ENCODE measurements around the gene MINDY4. TPM values are rescaled to one million over a fixed set of nuclear protein-coding genes. Genes with fewer than 3 reads are reported as not detected.

The MINDY4 gene
- total RNA-seq, 1 donor from 2014 or later: 20.1 TPM

DNA sequence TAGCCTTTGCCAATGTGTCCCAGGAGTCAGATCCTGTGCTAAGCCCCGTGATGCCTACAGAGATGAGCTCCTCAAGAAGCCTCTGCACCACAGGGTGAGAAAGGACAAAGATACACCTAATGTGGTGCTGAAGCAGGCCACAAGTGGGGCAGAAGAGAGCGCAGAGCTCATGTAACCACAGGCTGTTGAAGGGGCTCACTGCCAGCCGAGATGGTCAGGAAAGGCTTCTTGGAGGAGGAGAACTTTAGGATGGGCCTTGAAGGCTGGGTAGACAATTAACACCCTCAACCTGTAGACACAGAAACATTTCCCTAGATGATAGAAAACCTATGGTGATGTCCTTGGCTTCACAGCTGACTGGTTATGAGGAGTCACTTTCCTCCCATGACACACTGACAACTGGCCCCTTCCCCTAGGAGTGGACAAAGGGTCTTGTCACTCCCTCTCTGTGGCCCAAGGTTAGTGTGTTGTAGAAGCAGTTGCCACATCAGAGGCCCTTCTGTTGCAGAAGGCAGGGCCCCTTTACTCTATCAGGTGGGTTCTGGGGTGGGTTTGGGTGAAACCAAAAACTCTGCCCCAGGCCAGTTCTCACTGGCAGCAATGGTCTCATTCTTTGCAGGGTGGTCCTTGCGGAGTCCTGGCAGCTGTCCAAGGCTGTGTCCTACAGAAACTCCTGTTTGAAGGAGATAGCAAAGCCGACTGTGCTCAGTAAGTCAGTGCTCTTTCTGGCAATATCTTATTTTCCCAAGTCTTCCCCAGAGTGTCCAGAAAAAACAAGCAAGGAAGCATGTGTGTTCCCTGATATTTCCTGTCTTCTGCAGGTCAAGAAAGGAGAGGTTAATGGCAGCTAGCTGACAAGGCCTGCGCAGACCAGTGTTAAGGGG is 69.2 kb downstream of the MINDY4 start:
- ATAC-seq: no peak
- H3K27ac ChIP-seq: no peak overlapping the region

DNA sequence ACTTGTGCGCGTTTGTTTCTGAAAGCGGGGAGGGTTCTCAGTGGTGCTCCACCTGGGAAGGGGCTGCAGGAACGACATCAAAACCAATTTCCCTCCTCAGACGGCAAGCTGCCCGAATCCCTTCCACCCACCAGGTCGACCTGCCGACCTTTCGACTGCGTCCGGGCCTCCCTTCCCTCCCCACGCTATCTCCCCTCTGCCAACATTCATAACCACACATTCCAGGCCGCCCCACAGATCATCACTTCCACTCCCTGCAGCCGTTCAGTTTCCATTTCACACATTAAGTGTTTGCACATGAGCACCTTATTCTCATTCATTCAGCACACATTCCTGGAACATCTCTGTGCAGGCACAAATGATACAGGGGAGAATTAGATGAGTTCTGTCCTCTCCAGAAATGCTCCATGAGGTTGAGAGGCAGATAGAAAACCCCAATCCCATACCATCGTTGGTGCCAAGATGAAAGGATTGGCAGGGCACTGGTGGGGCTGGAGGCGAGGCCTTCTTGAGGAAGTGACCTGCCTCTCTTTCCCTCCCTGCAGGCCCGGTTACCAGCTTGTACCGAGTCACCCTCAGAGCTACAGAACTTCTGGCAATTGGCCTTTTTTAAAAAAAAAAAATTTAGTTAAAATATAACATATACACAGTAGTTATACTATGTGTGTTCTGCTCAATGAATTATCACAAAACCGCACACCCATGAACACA is 70.0 kb downstream of the MINDY4 start:
- intact Hi-C loops (cut with DNase I): no loop called here
- Histone ChIP-seq H3K9me3 (no peaks in the 10 kb centered on the region), H3K27me3 (no peaks in the 10 kb centered on the region), H3K4me1 (peaks cover 36% of the 10 kb centered on the region), H3K36me3 (peaks cover 30% of the 10 kb centered on the region), H3K4me3 (no peak overlapping the region), H3K27ac (no peak overlapping the region)
- TF ChIP-seq, protein P1, sequence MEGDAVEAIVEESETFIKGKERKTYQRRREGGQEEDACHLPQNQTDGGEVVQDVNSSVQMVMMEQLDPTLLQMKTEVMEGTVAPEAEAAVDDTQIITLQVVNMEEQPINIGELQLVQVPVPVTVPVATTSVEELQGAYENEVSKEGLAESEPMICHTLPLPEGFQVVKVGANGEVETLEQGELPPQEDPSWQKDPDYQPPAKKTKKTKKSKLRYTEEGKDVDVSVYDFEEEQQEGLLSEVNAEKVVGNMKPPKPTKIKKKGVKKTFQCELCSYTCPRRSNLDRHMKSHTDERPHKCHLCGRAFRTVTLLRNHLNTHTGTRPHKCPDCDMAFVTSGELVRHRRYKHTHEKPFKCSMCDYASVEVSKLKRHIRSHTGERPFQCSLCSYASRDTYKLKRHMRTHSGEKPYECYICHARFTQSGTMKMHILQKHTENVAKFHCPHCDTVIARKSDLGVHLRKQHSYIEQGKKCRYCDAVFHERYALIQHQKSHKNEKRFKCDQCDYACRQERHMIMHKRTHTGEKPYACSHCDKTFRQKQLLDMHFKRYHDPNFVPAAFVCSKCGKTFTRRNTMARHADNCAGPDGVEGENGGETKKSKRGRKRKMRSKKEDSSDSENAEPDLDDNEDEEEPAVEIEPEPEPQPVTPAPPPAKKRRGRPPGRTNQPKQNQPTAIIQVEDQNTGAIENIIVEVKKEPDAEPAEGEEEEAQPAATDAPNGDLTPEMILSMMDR (IDR thresholded peaks at IDR 0.05): no peak
- no peak for ATAC-seq
- no peak for DNase-seq

More for the DNA sequence above, 69.2 kb downstream of the MINDY4 start:
- TF ChIP-seq, protein P1 (IDR thresholded peaks at IDR 0.05): no peak
- H3K36me3 ChIP-seq: peaks cover 30% of the 10 kb centered on the region
- H3K9me3 ChIP-seq: no peaks in the 10 kb centered on the region
- DNase-seq: no peak
- H3K27me3 ChIP-seq: no peaks in the 10 kb centered on the region
- intact Hi-C loops (cut with DNase I): no loop called here
- H3K4me1 ChIP-seq: peaks cover 29% of the 10 kb centered on the region
- H3K4me3 ChIP-seq: no peak overlapping the region

DNA sequence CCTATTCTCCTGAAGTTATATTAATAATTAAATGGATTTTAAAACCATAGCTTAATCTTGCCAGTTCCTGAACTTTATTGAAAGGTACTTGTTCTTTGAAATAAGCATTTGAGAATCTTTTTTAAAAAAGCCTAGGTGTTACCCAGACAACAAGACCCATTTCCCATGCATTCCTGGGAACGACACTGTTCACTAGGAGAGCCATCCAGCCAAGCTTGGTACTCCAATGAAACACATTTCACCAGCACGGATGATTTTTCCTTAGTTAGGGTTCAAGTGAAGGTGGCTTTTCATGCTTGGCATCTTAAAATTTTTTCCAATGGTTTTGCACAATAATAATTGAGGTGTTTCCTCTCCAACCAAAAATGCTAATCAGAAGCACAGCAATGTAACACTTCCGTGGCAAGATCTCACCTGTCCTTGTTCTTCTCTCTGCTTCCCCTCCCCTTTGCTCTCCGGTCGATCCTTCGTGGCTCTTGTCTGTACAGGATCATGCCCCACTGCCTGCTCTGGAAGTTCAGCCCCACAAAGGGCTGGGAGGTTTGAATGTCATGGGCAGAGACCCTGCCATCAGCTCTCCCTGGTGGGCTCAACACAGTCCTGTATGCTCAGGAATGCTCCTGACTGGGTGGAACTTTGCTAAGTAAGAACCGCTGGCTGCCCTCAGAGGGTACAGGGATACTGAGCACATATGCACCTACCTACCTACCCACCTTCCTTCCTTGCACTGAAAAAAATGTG is 70.8 kb downstream of the MINDY4 start:
- Histone ChIP-seq H3K36me3 (peaks cover 30% of the 10 kb centered on the region), H3K4me1 (peaks cover 42% of the 10 kb centered on the region), H3K4me3 (no peak overlapping the region), H3K27me3 (no peaks in the 10 kb centered on the region), H3K27ac (peak overlapping the region; percentile 71), H3K9me3 (no peaks in the 10 kb centered on the region)
- TF ChIP-seq, protein P1 (IDR thresholded peaks at IDR 0.05): no peak
- intact Hi-C loops (cut with DNase I): no loop called here
- ATAC-seq: no peak
- DNase-seq: no peak

DNA sequence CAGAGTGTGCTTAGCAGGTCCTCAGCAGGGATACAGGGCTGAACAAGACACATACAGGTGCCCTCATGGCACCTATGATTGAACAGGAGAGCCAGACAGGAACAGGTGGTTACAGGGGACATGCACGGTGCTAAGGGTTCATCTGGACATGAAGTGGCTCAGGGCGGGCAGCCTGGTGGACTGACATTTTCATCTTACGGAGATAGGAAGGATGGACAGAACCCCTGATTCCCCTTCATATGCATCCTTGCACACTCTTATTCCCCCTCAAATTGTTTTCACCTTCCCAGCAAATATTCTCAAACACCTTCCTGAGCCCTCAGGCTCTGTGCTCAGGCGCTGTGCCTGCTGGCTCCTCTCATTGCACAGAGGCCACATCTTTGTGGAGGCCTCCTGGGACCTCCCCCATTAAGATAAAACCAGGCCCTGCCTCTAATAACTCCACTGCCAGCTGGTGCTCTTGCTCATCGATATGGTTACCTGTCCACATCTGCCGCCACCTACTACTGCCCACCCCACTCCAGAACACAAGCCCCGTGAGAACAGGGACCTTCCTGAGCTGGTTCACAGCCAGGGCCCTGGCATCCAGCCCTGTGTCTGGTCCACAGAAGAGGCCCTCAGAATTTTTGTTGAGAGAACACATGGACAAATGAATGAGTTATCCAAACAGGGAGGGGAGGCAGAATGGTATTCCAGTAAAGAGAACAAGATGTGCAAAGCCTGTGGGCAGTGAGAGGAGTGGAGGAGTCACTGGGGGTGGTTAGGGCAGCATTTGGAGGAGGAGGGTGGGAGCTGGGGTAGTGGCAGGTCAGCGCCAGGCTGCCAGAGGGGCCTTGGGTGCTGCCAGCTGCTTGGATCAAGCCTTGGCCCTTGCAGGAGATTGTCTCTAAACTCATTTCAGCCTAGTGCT is 71.6 kb downstream of the MINDY4 start:
- Histone ChIP-seq H3K27ac (peak overlapping the region; percentile 71), H3K36me3 (peaks cover 26% of the 10 kb centered on the region), H3K4me1 (peaks cover 45% of the 10 kb centered on the region), H3K4me3 (no peak overlapping the region), H3K9me3 (no peaks in the 10 kb centered on the region), H3K27me3 (no peaks in the 10 kb centered on the region)
- TF ChIP-seq, protein P1 (IDR thresholded peaks at IDR 0.05): no peak
- peak; percentile 85 for DNase-seq
- ATAC-seq: peak; percentile 80
- intact Hi-C loops (cut with DNase I): no loop called here

All from upper lobe of right lung (tissue), 1 donor.